M059J (cell line): ENCODE data around the gene TBPL1. TPM values are rescaled to one million over a fixed set of nuclear protein-coding genes. Genes with fewer than 3 reads are reported as not detected.

ENCODE experiments used
- DNase-seq: peaks from one replicate; pipeline ENCODE4 v3.0.0-alpha.2; 2012; ENCODE audit warnings: low read depth
- total RNA-seq: library from RNA; depleted of rRNA; stranded (reverse); fragments of >200 nt; shearing (Covaris generic); gene quantifications from 2 replicates; pipeline ENCODE4 v1.2.3, GENCODE V29; 2014

The TBPL1 gene
- total RNA-seq, 1 experiment from 2014 or later = 56.6 TPM

DNA sequence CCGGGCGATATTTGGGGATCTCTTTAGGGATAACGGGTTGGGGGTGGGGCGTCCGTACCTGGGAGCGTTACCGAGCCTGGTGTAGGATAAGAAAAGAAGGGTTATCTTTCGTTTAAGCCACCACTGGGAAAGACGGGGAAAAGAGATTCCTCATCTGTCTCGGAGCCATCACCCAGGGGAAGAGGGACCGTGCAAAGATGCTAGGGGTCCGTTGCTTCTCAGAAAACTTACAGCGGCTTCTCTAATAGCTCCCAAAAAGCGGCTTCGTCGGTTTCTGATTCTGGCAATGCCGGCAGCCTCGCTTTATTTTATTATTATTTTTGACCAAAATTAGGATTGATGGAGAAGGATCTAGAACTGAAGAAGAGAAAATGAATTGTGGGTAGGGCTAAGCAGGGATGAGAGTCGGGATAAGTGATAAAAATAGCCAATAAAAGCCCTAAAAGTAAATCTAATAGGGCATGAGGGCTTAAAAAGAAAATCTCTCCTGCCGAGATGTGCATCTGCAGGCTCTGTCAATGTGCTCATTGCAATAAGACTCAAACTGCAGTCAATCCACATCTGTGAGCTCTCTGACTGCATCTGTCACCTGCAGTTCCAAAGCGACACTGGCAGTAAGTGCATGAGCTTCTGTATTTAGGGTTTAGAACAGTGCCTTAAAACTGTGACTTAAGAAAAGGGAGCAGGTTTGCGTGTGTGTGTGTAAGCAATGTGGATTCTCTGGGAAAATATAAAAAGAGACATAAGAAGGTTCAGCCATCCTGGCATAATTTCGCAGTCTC is 801 bp downstream of the TBPL1 start:
- DNase-seq = no peak

DNA sequence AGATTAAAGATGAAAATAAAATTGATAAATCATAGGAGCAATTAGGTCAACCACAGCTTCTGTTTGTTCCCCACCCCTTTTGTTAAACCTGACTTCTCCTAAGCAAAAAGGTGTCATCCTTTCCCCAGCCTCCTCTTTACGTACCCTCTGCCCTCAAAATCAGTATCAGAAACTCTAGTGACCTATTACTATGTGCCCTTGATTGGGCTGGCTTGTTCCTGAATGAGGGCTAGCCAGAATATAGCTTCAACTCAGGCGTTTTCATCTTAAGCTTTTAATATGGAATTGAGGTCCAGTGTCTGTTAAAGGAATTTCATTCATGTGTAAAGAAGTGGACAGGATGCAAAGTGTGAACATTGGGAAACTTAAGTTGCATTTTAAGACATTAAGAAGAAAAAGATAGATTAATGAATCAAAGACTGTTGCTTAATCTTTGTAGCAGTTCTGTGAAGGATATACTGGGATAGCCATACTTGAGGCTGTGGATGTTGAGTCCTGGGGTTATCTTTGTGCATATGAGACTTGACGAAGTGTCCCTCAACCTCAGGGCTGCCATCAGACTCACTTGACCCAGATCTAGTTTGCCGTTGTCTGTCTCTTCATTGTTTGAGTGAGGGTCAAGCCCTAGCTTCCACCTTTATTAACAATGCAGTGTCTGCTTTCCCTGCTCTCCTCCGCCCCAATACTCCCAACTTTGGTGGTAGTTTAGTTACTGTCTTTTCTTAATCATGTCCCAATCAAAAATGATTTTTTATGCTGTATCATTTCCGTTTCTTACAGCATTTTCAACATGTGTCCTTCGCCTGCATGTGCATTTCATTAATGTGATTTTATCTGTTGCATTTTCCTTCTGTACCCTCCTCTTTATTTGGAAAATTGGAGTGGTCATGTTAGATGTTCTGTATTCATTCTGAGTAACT is 1.9 kb downstream of the TBPL1 start:
- DNase-seq = no peak

- no peak for DNase-seq
Observed at GRCh38 chr6:133955582-133956415, 2.8 kb downstream of the TBPL1 start.

GRCh38 chr6:133956416-133957049 is 3.5 kb downstream of the TBPL1 start:
- DNase-seq = no peak

- no peak for DNase-seq
Observed at GRCh38 chr6:133957227-133957626, 4.2 kb downstream of the TBPL1 start.

DNA sequence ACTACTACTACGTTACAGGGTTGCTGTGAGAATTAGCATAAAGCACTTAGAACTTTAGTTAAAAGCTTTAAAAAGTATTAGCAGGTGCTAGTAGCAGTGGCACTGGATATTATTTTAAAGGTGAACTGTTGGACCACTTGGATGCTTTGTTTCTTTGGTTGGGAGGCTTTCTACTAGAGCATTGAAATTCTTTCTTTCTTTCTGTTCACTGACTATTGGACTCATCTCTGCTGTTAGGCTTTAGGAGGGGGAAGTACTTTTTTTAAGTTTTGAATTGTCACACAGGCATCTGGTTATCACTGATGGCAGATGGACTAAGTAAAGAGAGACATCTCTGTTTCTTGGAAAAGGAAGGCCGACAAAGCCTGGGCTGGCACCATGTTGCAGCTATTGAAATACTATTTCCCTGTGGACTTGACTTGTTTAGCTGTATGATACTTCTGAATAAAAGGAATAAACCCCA is 4.8 kb downstream of the TBPL1 start:
- DNase-seq = no peak

DNA sequence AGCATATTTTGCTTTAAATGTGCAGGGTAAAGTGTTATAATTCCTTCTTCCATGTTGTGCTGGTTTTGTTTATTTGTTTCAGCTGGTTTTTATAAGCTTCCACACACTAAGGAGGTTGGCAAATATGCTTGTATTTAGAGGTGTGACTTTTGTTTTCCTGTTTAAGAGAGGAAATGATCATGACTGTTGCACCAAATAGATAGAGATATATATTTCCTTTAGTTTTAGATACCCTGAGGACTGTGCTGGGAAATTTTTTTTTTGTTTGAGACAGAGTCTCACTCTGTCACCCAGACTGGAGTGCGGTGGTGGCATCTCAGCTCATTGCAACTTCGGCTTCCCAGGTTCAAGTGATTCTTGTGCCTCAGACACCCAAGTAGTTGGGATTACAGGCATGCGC is 5.8 kb downstream of the TBPL1 start:
- no peak for DNase-seq

DNA sequence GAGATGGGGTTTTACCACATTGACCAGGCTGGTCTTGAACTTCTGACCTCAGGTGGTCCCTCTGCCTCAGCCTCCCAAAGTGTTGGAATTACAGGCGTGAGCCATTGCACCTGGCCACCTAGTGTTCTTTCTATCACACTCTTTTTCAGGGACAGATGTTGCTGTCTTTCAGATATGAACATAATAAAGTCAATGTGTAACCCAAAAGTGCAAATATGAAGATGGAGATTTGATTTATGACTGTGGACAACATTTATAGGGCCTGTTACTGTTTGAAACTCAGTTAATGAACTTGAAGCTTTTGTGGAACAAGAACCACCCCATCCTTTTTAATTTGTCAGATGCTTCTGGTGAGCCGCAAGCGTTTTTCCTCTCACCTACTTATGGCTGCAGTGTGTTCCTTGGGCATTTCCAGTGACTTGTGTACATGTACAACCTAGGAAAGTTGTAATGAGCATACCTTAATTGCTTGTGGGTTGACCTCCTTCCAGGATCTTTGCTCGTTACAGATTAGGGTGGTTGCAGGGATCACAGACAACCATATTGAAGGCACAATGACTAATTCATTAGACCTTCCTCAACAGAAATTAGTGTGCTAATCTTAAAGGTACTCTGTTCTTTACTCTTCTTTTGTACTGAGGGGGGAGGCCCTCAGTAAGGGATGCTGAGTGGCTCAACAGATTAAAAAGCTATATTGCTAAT is 6.8 kb downstream of the TBPL1 start:
- peak; percentile 78 for DNase-seq

DNA sequence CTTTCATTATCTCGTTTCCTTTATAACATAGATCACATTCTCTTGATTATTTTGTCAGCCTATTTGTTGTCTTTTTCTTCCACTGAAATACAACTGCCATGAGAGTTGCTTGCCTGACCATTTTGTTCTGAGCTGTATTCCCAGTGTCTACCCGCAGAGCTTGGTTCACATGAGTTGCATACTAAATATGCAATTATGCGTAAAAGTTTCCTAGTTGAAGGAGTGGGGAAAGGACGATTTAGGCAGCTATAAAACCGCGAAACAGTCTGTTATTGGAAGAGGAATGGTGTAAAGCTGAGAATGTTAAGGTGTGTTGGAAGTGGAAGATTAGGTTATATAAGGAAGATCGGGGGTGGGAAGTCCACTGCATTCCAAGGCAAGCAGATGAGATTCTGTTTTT is 8.8 kb downstream of the TBPL1 start:
- DNase-seq = no peak

DNA sequence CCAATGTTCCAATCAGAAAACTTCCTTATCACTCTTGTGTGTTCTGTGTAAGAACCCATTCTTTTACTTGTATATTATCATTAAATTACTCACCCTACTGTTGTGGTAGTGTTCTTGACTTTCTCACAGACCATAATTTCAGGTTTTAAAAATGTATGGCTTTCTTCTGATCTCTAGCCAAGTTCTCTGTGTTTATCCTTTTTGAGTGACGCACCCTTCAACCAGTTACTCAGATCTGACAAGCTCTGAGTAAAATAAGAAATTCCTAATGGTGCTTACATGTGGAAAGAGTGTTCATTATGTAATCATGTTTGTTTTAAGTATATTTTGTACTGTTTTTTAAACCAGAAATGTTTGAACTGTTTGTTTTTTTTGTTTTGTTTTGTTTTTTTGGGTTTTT is 11.0 kb downstream of the TBPL1 start:
- peak; percentile 94 for DNase-seq

DNA sequence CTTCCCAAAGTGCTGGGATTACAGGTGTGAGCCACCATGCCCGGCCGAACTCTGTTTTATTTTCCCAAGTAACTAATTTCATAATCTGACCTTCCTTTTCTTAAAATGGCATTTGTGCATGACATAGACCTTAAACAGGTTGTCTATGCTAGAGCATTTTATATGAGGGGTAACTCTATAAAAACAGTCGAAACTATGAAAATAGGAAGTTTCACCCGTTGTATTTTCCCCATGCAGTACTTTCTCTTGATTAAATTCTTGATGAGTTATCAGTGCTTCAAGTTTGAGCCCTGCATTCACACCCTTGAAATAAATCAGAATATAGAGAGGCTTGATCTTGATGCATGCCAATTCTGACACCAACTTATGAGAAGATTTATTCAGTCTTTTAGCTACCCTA is 11.7 kb downstream of the TBPL1 start:
- no peak for DNase-seq

- DNase-seq = no peak
Observed at GRCh38 chr6:133965817-133966360, 12.9 kb downstream of the TBPL1 start.

DNA sequence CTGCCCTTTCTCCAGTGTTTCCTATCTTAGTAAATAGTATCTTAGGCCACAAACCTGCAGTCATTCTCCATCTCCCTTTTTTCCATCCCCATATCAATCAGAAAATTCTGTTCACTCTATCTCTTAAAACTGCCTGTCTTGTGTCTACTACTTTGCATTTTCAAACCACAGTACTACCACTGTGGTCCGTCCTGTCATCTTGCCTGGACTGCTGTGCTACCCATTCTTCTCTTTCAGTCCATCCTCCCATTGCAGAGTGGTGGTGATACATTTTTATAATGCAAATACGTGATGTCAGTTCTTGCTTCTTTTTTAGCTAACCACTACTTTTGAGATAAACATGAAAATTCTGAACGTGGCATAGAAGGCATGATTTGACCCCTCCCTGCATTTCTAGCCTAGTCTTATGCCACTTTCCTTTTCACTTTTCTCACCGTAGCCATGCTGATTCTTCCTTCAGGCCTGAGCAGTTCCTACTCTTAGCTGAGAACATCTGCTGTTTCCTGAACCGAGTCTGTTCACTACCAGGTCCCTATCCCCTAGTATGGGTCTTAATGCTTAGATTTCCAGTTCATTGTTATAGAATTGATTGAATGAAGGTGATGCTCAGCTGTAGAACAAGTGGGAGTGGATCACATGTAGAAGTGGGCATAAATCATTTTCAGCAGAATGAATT is 13.8 kb downstream of the TBPL1 start:
- DNase-seq = no peak

GRCh38 chr6:133967347-133967746 is 14.3 kb downstream of the TBPL1 start:
- no peak for DNase-seq

DNA sequence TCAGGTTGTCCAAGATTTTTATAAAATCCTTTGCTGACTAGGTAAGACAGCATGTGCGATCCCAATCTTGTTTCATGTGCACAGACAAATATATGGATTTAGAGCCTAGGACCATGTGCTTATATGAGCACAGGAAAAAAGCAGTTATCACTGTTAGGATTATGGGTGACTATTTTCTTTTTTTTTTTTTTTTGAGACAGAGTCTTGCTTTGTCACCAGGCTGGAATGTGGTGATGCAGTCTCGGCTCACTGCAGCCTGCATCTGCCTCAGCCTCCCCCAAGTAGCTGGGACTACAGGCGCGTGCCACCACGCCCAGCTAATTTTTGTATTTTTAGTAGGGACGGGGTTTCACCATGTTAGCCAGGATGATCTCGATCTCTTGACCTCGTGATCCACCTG is 14.8 kb downstream of the TBPL1 start:
- peak; percentile 81 for DNase-seq

DNA sequence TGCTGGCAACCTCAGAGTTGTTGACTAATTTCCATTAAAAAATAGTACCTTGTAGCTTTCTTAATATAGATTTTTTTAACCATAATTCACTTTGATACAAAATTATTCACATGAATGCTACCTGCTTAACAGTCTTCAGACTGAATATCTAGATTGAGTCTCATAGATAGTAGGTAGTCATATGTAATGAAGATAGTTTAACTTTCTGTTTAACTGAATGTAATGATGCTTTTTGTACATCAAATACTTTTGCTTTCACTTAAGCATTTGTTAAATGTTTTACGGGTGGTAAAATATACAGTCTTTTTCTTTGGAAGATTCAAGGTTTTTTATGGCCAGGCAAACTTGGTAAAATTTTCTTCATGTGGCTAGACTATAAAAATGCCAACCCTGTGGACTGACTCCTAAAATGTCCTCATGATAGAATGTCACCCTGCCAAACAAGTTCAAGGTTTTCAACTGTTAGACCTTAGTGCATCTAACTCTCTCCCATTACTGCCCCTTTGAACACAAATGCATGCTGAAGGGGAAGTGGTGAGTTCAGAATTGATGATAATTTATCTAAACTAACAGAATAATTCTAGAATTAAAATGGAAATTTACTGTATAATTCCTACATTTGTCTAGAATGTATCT is 16.4 kb downstream of the TBPL1 start:
- no peak for DNase-seq

DNA sequence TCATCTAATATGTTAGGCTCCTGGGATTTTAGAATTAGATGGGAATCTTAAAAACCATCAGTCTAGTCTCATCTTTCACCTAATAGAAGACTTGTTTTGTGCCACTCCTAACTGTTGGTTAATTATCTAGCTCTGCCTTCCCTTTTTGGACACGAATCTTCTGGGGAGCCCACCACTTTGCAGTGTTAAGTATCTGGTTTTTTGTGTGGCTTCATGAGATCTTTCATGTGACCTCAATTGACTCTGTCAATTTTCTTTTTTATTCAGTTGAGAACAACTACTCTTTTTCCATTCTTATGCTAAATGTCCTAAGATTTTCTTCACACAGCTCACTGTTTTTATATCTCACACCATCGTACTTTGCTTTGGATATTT is 16.9 kb downstream of the TBPL1 start:
- DNase-seq = no peak

- DNase-seq = no peak
Observed at GRCh38 chr6:133971861-133972260, 18.8 kb downstream of the TBPL1 start.

DNA sequence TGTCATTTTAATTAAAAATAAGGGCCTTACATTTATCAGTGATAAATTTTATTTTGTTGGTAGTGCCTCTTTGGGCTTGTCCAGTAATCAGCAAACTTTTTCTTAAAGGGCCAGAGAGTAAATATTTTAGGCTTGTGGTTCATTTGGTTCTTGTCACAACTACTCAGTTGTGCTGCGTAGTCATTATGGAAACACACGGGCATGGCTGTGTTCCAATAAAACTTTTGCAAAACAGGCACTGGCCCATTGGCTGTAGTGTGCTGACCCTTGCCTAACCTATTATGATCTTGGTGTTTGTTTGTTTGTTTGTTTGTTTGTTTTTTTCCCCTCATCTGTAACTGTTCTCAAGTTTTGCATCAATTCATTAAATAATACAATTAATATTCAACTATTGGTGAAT is 19.4 kb downstream of the TBPL1 start:
- DNase-seq = no peak
